ENCODE data around the gene FAM78B.

- TF ChIP-seq CTCF (conservative IDR thresholded peaks at IDR 0.05; ENCODE audit: low read depth, low read length) (no peak), EZH2 (IDR thresholded peaks at IDR 0.05; ENCODE audit: low read length, unreplicated experiment) (no peak)
Measured at GRCh38 chr1:166152978-166153377, 13.8 kb downstream of the FAM78B start.
